Activated CD8-positive, alpha-beta memory T cell treated with anti-CD3 and anti-CD28 coated beads, Interleukin-2, amount 10 ng/mL, durations not matched to agents 7 days and 5 days (primary cell): Measurements from ENCODE around the gene SPRED1. TPM values are rescaled to one million over a fixed set of nuclear protein-coding genes. Genes with fewer than 3 reads are reported as not detected.
"Not testable (repeated sequence)": the region's sequence is repeated elsewhere in the genome, so short reads cannot be mapped to it uniquely, and the experiment has no call there.

ENCODE experiments used
- ATAC-seq: fragments of 150-1000 bp; cut with Tn5 transposase; one replicate; pipeline ENCODE4 v1.10.0; 2021; ENCODE audit warnings: moderate library complexity
- CTCF ChIA-PET: fragments of 350-600 bp; sonication (Branson Sonifier 250); formaldehyde crosslinking; loops from one replicate; lab custom pipeline; 2021; ENCODE audit warnings: antibody characterized with exemption; lab: Charles Lee
- DNase-seq: peaks from one replicate; pipeline ENCODE4 v3.0.0-alpha.2; 2020
- H3K27ac Mint-ChIP-seq: one replicate; pipeline ENCODE4 v1.8.0; 2021; ENCODE audit warnings: mild to moderate bottlenecking, mixed read lengths
- H3K27me3 Mint-ChIP-seq: one replicate; pipeline ENCODE4 v1.8.0; 2021; ENCODE audit warnings: mixed read lengths
- H3K36me3 Mint-ChIP-seq: one replicate; pipeline ENCODE4 v1.8.0; 2021; ENCODE audit warnings: mild to moderate bottlenecking, mixed read lengths
- H3K4me1 Mint-ChIP-seq: one replicate; pipeline ENCODE4 v1.8.0; 2021; ENCODE audit warnings: mixed read lengths
- H3K4me3 Mint-ChIP-seq: one replicate; pipeline ENCODE4 v1.8.0; 2021; ENCODE audit warnings: mild to moderate bottlenecking, moderate library complexity, mixed read lengths
- H3K9me3 Mint-ChIP-seq: one replicate; pipeline ENCODE4 v1.8.0; 2022; ENCODE audit warnings: low read depth, mixed read lengths
- total RNA-seq, 2 experiments: library from RNA; stranded (reverse); gene quantifications; one replicate each; pipeline ENCODE4 v1.2.3, GENCODE V29; 2021

The SPRED1 gene
- total RNA-seq, 2 experiments from 2014 or later = 0.06 to 0.07 TPM

DNA sequence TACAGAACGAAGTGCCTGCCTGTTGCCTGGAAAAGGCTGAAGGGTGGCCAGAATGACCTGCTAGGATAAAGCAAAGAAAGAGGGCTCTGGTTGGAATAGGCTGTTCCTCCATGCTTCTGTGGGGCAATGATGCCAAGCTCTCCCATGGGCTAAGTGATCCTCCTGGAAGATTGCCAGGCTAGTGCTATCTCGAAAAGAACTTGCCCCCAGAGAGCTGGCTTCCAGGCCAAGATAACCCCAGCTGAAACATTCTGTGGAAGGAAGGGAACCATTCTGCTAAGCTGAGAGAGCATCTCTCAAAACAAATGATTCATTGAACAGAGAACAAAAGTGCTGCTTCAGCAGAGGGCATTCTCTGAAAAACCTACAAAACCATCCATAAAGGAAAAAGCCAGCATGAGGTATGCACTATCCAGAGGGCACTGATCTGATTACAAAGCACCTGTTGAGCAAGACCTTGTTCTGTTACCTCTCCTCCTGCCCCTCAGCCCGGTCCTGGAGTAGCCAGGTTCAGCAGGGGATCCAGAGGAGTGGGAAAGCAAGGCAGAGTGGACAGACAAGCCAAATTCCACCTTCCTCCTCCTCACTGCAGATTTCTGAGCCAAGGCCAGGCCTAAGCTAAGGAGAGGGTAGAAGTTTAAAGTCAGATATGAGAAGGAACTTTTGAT, 31.9 kb upstream of the SPRED1 start:
- Mint-ChIP-seq H3K36me3 (no peaks in the 10 kb centered on the region), H3K27ac (no peak overlapping the region), H3K27me3 (peaks cover 23% of the 10 kb centered on the region), H3K4me3 (no peak overlapping the region), H3K9me3 (no peaks in the 10 kb centered on the region), H3K4me1 (peaks cover 1% of the 10 kb centered on the region)
- CTCF ChIA-PET = no interaction called here
- ATAC-seq (no peak), DNase-seq (no peak)

DNA sequence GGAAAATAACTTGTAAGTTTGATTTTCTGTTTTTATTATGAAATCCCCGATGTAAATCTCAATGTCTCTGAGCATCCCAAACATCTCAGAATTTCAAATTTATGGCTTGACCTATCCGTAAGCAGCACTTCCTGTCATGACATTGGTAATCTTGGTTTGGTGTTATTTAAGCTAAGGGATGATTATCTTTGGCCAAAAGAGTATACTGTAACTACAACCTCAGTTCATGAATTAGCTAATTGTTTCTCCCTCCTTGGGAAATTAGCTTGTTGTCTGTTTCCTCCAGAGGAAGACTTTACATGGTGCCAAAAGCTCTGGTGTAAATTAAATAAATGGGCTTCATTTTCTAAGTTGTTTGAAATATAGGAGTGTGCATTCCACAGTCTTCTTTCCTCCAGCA, 28.1 kb upstream of the SPRED1 start:
- Mint-ChIP-seq H3K4me3 (no peak overlapping the region), H3K27ac (no peak overlapping the region), H3K36me3 (no peaks in the 10 kb centered on the region), H3K4me1 (no peaks in the 10 kb centered on the region), H3K9me3 (no peaks in the 10 kb centered on the region), H3K27me3 (peaks cover 5% of the 10 kb centered on the region)
- CTCF ChIA-PET = no interaction called here
- DNase-seq (no peak), ATAC-seq (no peak)

GRCh38 chr15:38225381-38225780, 27.3 kb upstream of the SPRED1 start:
- Mint-ChIP-seq H3K4me3 (no peak overlapping the region), H3K27me3 (peaks cover 9% of the 10 kb centered on the region), H3K36me3 (no peaks in the 10 kb centered on the region), H3K4me1 (no peaks in the 10 kb centered on the region), H3K27ac (no peak overlapping the region), H3K9me3 (no peaks in the 10 kb centered on the region)
- CTCF ChIA-PET = no interaction called here
- DNase-seq = no peak
- ATAC-seq = no peak

GRCh38 chr15:38226608-38227266, 25.9 kb upstream of the SPRED1 start:
- no peak for DNase-seq
- Mint-ChIP-seq H3K4me1 (no peaks in the 10 kb centered on the region), H3K36me3 (no peaks in the 10 kb centered on the region), H3K27me3 (peaks cover 9% of the 10 kb centered on the region), H3K4me3 (no peak overlapping the region), H3K27ac (no peak overlapping the region), H3K9me3 (no peaks in the 10 kb centered on the region)
- ATAC-seq = no peak
- CTCF ChIA-PET = no interaction called here

GRCh38 chr15:38227941-38228340, 24.7 kb upstream of the SPRED1 start:
- CTCF ChIA-PET = no interaction called here
- Mint-ChIP-seq H3K9me3 (no peaks in the 10 kb centered on the region), H3K27ac (no peak overlapping the region), H3K4me3 (no peak overlapping the region), H3K36me3 (no peaks in the 10 kb centered on the region), H3K4me1 (no peaks in the 10 kb centered on the region), H3K27me3 (peaks cover 9% of the 10 kb centered on the region)
- DNase-seq = no peak
- ATAC-seq = no peak

- ATAC-seq (no peak), DNase-seq (no peak)
- no peaks in the 10 kb centered on the region for H3K4me1 Mint-ChIP-seq
- CTCF ChIA-PET = no interaction called here
- H3K27ac Mint-ChIP-seq = no peak overlapping the region
- H3K36me3 Mint-ChIP-seq = no peaks in the 10 kb centered on the region
- H3K4me3 Mint-ChIP-seq = no peak overlapping the region
- peaks cover 9% of the 10 kb centered on the region for H3K27me3 Mint-ChIP-seq
- no peaks in the 10 kb centered on the region for H3K9me3 Mint-ChIP-seq
These were observed 24.0 kb upstream of the SPRED1 start for GRCh38 chr15:38228618-38229017.

GRCh38 chr15:38229705-38230310, 22.8 kb upstream of the SPRED1 start:
- DNase-seq (no peak), ATAC-seq (no peak)
- no peak overlapping the region for H3K4me3 Mint-ChIP-seq
- CTCF ChIA-PET = no interaction called here
- no peaks in the 10 kb centered on the region for H3K9me3 Mint-ChIP-seq
- peaks cover 9% of the 10 kb centered on the region for H3K27me3 Mint-ChIP-seq
- no peak overlapping the region for H3K27ac Mint-ChIP-seq
- no peaks in the 10 kb centered on the region for H3K36me3 Mint-ChIP-seq
- no peaks in the 10 kb centered on the region for H3K4me1 Mint-ChIP-seq

DNA sequence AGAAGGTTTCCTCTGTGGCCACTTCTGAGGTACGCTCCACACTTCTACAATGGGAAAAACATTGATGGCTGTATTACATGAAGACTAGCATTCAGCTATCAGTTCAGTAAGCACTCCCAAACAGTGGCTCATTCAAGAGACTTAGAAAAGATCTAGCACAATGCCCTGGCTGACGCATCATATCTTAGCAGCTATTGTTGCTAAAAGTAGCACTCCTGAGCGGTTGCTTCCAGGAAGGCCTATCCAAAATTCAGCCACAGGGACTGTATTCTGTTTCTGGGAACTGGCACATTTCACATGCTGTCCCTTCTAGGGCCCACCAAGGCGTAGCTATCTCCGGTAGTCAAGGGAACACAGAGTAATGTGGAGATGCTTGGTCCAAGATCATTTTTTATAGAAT, 21.2 kb upstream of the SPRED1 start:
- no peak for DNase-seq
- no peak for ATAC-seq
- Mint-ChIP-seq H3K9me3 (no peaks in the 10 kb centered on the region), H3K4me1 (no peaks in the 10 kb centered on the region), H3K27ac (no peak overlapping the region), H3K27me3 (peaks cover 9% of the 10 kb centered on the region), H3K36me3 (no peaks in the 10 kb centered on the region), H3K4me3 (no peak overlapping the region)
- CTCF ChIA-PET = no interaction called here

- not testable (repeated sequence) for H3K27me3 Mint-ChIP-seq, H3K27ac Mint-ChIP-seq, ATAC-seq, H3K4me3 Mint-ChIP-seq, H3K36me3 Mint-ChIP-seq, H3K4me1 Mint-ChIP-seq, DNase-seq, H3K9me3 Mint-ChIP-seq
- CTCF ChIA-PET = interaction anchor here (0.7 kb wide), 1 partner anchor 174 kb away, joined by 3 read pairs; no protein-coding TSS in a partner anchor
These were observed 15.6 kb upstream of the SPRED1 start for GRCh38 chr15:38237021-38237420.

DNA sequence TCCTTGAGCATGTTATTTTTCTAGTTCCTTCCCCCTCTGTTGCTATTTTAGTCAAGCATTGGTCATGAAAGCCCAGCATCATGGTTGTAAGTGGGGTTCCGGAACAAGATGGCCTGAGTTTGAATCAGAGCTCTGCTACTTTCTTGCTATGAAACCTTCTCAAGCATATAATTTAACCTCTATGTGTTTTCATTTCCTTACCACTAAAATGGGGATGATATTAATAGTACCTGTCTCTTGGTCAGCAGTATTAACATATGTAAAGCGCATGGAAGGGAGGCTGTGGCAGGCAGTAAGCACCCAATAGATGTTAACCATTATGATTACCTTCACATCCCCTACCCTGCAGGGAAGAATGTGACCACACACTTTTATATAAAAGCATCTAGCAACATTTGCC, 14.3 kb upstream of the SPRED1 start:
- DNase-seq (no peak), ATAC-seq (no peak)
- H3K36me3 Mint-ChIP-seq = no peaks in the 10 kb centered on the region
- H3K9me3 Mint-ChIP-seq = no peaks in the 10 kb centered on the region
- no peak overlapping the region for H3K27ac Mint-ChIP-seq
- H3K4me3 Mint-ChIP-seq = no peak overlapping the region
- H3K4me1 Mint-ChIP-seq = no peaks in the 10 kb centered on the region
- CTCF ChIA-PET = no interaction called here
- H3K27me3 Mint-ChIP-seq = peaks cover 13% of the 10 kb centered on the region

DNA sequence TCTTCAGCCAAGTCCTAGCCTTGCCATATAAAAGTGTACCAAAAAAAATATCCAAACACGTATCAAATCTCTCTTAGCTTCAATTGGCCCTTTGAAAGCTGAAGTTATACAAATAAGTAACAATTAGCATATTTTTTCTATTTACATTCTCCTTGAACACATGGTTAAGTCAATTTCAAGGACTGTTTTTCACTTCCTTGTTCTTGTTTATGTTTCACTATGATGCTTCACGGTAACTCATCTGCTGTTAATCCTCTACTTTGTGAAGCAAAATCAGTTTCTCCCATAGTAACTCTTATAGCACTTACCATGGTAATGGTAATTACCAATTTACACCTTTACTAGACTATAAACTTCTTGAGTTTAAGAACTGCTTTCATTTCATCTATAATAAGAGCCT, 10.6 kb upstream of the SPRED1 start:
- H3K27ac Mint-ChIP-seq = no peak overlapping the region
- H3K9me3 Mint-ChIP-seq = no peaks in the 10 kb centered on the region
- H3K27me3 Mint-ChIP-seq = peaks cover 32% of the 10 kb centered on the region
- no peaks in the 10 kb centered on the region for H3K4me1 Mint-ChIP-seq
- no peak overlapping the region for H3K4me3 Mint-ChIP-seq
- DNase-seq (no peak), ATAC-seq (no peak)
- CTCF ChIA-PET = no interaction called here
- no peaks in the 10 kb centered on the region for H3K36me3 Mint-ChIP-seq

DNA sequence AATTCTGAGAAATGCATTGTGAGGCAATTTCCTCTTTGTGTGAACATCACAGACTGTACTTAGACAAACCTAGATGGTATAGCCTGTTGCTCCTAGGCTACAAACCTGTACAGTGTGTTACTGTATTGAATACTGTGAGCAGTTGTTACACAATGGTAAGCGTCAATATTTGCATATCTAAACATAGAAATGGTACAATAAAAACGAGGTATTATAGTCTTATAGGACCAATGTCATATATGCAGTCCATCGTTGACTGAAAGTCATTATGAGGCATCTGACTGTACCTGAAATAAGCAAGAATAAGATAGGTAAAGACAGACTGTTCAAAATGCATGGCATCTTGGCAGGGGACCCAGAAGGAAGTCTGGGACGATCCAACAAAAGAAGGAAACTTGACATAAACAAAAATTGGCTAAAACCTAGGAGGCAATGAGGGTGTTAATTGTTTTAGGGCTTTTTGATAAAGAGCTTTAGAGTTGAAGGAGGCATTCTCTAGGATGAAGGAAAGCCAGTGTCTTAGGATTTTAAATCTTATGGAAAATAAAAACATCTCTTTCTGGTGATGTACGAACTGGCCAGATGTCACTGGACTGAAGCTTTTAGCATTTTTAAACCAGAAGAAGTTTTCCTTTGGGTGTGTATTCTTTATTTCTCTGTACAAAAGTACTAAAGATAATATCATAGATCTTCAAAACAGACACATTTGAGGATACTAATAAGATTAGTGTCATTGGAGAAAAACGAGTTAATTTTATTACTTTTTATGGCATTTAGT, 9.2 kb upstream of the SPRED1 start:
- DNase-seq (no peak), ATAC-seq (no peak)
- Mint-ChIP-seq H3K36me3 (no peaks in the 10 kb centered on the region), H3K9me3 (no peaks in the 10 kb centered on the region), H3K4me3 (no peak overlapping the region), H3K4me1 (no peaks in the 10 kb centered on the region), H3K27me3 (peaks cover 42% of the 10 kb centered on the region), H3K27ac (no peak overlapping the region)
- CTCF ChIA-PET = no interaction called here

DNA sequence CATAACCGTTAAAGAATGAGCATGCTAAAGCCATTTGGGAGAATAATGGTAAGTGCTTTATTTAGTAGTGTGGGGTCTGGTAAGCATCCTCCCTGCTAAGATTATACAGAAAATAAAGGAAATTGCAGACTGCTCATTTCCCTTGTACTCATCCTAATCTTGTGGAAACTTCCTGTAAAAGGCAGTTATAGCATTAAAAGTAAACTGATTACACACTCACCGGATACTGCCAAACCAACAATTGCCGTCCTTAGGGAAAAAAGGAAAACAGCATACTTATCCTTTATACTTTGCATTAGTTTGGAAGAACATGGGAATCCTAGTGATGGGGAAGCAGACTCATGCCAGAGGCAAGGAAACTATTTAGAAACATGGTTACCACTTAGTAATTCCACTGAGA, 5.3 kb upstream of the SPRED1 start:
- ATAC-seq (no peak), DNase-seq (no peak)
- Mint-ChIP-seq H3K4me3 (no peak overlapping the region), H3K27ac (no peak overlapping the region), H3K36me3 (no peaks in the 10 kb centered on the region), H3K4me1 (peaks cover 10% of the 10 kb centered on the region), H3K9me3 (no peaks in the 10 kb centered on the region), H3K27me3 (peaks cover 69% of the 10 kb centered on the region)
- CTCF ChIA-PET = no interaction called here
